COLO668 (cell line): ENCODE data around the gene GRIN2C.

Experiments
- DNase-seq: peaks from one replicate; lab custom pipeline; 2025; ENCODE audit not compliant: unreplicated experiment; lab: John Stamatoyannopoulos, UW

Gene GRIN2C

DNA sequence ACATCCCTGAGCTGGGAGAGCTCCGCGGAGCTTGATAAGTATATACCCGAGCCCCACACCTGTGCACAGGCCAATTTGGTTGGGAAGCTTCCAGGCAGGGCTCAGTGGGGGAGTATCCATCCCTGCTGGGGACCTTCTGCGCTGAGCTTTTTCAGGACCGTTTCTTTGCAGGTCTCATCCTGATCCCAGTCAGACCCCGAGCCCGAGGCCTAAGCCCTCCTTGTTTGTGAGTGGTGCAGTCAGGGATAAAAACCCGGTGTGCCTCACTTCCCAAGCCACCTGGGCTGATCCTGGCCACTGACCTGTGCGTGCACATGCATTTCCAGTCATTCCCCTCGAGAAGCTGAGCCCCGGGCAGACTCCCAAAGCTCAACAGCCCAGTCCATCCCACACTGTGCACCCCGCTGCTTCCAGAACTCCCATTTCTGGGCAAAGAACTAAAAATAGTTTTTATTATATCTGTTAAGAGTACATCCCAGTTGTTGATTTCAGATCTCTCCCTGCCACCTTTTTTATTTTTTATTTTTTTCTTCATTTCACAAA is 56.2 kb downstream of the GRIN2C start:
- no peak for DNase-seq

DNA sequence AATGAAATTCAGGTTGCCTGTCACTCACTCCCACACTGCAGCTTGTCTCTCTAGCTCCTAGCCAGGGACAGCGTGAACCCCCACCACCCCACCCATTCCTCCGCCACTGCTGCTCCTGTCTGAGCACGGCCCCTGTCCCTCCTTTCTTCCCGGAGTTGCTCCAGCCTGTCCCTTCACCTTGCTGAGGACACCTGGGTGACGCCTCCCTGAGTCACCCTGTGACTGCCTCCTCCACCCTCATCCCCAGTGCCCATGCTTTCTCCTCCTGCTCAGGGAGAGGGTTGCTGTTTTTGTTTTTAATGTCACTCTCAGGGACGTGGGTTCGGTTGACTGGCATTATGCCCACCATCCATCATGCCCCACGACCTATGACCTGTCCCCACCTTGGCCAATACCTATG is 57.8 kb downstream of the GRIN2C start:
- DNase-seq, result no peak

DNA sequence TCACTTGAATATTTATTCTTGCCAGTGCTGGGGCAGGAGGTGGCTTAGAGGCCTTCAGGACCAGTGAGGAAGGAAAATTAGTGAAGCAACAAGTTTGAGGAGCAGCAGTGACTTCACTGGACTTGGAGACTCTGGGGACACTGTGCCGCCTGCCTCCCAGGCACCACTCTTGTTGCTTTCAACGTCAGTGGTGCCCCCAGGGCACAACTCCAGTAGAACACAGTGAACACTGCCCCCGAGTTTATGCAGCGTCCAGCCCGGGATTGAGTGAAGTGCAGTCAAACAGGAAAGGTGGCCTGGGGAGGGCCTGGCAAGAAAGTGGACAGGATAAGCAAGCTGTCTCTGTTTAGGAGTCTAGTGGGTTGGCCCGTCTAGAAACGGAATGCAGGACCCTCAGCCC is 59.2 kb downstream of the GRIN2C start:
- no peak for DNase-seq

DNA sequence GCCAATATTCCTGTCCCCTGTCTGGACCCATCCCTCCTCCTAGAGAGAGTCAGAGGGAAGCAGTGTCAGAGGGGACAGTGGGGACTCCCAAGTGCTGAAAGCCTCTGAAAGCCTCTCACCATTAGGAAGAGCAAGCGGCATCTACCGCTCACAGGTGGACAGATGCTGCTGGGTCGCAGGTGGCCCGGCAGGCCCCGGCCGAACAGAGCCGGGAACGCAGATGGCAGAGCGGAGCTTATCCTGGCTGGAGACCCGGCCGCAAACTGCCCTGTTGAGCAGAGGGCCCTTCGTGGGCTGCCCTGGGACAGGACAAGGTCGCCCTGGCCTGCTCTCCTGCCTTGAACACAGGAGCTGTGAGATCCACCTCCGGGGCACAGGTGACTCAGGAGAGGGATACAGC is 60.6 kb downstream of the GRIN2C start:
- no peak for DNase-seq

DNA sequence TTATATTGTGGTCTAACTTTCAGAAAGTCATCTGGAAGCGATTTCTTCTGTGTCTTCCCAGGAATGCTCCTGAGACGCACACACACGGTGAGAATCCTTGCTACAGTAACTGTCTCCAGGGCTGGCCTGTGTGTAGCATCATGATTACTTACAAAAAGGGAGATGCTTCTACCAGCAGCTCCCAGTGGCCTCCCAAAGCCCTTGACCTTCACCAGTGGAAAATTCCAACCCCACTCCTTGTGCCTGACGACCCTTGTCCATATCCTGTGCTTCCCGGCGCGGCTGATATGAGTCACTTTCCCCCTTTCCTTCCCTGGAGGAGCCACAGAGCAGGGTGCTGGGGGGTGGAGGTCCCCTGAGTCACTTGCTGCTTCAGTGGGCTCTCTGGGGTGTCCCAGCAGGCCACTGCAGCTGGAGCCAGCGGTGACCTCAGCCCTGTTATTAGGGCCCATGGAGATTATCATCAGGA is 61.4 kb downstream of the GRIN2C start:
- DNase-seq, result no peak

DNA sequence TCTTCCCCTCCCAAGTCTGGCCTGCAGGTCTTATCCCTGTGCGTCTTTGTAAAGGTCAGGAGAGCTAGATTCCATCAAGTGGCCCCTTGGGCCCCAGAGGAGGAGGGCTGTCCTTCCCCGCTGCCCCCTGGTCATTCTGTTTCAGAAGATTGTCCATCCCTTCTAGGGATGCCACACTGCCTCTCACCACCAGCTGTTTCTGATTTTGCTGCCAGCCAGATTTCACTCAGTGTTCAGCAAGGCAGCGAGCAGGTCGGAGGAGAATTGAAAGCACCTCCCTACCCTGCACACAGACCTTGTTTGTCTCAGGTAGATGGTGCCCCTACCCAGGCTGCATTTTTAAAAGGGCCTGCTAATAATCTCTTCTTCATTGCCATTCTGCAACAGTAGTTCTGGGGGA is 61.9 kb downstream of the GRIN2C start:
- no peak for DNase-seq

DNA sequence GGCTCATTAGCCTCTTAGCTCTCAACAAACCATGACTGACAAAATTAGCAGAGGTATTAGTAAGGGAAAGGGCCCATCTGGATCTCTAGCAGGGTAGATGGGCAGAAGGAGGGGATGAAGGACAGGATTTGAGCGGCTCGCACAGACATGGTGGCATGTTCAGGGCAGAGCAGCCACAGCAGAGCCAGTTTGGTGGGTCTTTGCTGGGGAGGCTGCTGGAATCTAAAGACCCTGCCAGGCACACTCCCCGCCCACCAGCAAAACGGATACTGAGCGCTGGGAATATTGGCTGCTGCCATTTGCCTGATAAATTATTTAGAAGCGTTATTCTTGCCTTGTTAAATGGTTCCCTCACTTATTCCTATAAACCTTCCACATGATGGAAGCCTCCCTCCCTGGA is 62.8 kb downstream of the GRIN2C start:
- DNase-seq, result no peak

DNA sequence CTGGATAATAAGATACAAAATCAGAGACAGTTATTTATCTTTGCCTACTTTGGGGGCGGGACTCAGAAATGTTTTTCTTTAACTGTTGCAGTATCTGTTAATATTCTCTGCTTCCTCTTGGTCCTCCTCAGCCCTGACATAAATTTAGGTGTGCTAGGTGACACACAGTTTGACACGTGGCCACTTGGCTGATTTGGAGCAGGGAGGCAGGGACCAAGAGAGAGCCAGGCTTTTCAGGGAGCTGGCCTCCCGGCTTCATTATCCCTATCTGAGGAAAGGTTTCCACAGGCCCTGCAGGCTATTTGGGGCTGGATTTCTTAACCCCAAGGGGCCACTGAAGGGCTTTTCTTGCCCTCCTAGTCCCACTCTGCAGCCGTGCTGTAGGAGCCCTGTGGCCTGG is 63.5 kb downstream of the GRIN2C start:
- no peak for DNase-seq

DNA sequence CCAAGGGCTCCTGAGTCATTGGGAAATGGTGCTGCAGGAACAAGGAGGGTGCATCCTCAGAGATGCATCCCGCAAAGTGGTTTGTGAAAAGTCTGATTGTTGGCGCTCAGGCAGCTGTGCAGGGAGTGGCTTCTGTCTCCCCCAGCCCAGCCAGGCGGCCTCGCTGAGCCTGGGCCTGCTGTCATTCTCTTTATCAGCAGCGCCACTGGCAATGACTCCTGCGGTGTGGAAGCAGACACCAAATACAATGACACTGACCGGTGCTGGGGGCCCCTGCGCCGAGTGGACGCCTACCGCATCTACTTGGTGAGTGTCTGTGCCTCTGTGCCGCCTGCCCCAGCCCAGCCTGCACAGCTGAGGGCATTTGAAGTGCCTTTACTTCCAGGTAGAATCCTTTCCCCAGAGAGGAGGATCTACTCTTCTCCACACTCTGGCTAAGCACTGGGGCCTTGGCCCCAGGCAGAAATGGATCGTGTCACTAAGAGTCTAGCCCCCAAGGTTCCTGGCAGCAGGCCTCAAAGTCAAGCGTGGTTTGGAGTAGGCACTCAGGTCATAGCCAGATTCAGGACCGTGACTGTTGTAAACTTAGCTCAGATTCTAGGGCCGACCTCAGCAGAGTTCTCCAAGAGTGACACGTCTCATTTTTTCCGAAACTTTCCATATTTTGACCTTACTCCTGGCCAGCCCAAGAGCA is 64.2 kb downstream of the GRIN2C start:
- no peak for DNase-seq

DNA sequence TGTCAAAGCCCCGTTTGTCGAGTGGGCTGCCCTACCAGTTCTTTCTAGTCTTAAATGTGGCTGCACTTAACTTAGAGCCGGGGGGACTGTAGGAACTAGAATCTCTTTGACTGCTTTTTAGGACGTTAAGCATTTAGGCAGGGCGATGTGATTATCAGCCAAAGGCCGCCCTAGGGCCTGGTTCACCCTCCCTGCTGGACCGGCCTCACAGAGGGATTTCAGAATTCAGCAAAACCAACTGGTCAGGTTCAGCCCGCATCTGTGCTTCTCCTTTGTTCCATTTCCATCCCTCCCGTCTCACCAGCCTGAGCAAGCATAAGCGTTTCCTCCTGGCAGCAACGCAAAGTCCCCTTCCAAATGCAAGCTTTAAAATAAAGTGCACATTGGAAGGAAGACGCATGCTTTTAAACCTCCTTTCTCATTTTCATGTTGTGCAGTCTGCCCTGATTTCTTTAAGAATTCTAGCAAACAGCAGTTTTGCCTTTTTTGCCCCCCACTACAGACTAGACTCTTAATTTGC is 67.0 kb downstream of the GRIN2C start:
- DNase-seq, result no peak
